A673 (cell line): ENCODE results near the gene MRPS14. TPM values are rescaled to one million over a fixed set of nuclear protein-coding genes. Genes with fewer than 3 reads are reported as not detected.

ENCODE experiments used
- BruUV-seq: library from RNA; stranded (reverse); fragments of 400-500 nt; replicated peaks from 2 replicates; lab custom pipeline; 2021; lab: Mats Ljungman, UMichigan
- CTCF ChIA-PET: fragments of 300-600 bp; sonication (Branson Sonifier 250); formaldehyde crosslinking; loops from one replicate; lab custom pipeline; 2022; ENCODE audit warnings: antibody characterized with exemption; lab: Charles Lee
- POLR2A ChIA-PET: fragments of 300-600 bp; sonication (Branson Sonifier 250); formaldehyde crosslinking; loops from one replicate; lab custom pipeline; 2022; ENCODE audit warnings: antibody characterized with exemption; ENCODE audit not compliant: low non-redundant PET; lab: Charles Lee
- DNase-seq: peaks from one replicate; pipeline ENCODE4 v3.0.0-alpha.2; 2015; ENCODE audit warnings: low spot score
- H3K27ac ChIP-seq: fragments of 200-600 bp; sonication (generic); 2 replicates; pipeline ENCODE4 v1.5.1; 2016; ENCODE audit warnings: mixed run types, low read depth, mild to moderate bottlenecking, mixed read lengths, antibody characterized with exemption, low read length; ENCODE audit not compliant: poor library complexity, severe bottlenecking
- H3K27me3 ChIP-seq: fragments of 200-600 bp; sonication (generic); replicated peaks from 2 replicates; pipeline ENCODE4 v1.6.1; 2017; ENCODE audit warnings: mixed run types, low read depth, mild to moderate bottlenecking, mixed read lengths, antibody characterized with exemption, low read length; ENCODE audit not compliant: insufficient read depth, poor library complexity
- H3K36me3 ChIP-seq: fragments of 200-600 bp; sonication (generic); 2 replicates; pipeline ENCODE4 v1.6.1; 2016; ENCODE audit warnings: mixed run types, mild to moderate bottlenecking, mixed read lengths, antibody characterized with exemption, low read length; ENCODE audit not compliant: insufficient read depth, poor library complexity, severe bottlenecking
- H3K4me1 ChIP-seq: fragments of 200-600 bp; sonication (generic); 2 replicates; pipeline ENCODE4 v1.6.1; 2017; ENCODE audit warnings: mixed run types, mild to moderate bottlenecking, mixed read lengths, antibody characterized with exemption, low read length; ENCODE audit not compliant: insufficient read depth, poor library complexity, severe bottlenecking
- H3K4me3 ChIP-seq: fragments of 200-600 bp; sonication (generic); 2 replicates; pipeline ENCODE4 v1.5.1; 2016; ENCODE audit warnings: low read depth, mixed run types, mild to moderate bottlenecking, mixed read lengths, low read length; ENCODE audit not compliant: poor library complexity, severe bottlenecking
- H3K9me3 ChIP-seq: fragments of 200-600 bp; sonication (generic); 2 replicates; pipeline ENCODE4 v1.6.1; 2016; ENCODE audit warnings: mixed run types, low read depth, mild to moderate bottlenecking, mixed read lengths, antibody characterized with exemption, low read length; ENCODE audit not compliant: poor library complexity, severe bottlenecking
- CTCF ChIP-seq: fragments of 300-800, 200-600 bp; sonication (generic); conservative IDR thresholded peaks from 2 replicates; pipeline ENCODE4 v1.5.1; 2017; ENCODE audit warnings: low read depth, mild to moderate bottlenecking, antibody characterized with exemption, low read length, moderate library complexity, mixed read lengths
- EZH2 ChIP-seq: fragments of 200-600 bp; sonication (generic); IDR thresholded peaks from 2 replicates; pipeline ENCODE4 v1.6.1; 2017; ENCODE audit warnings: borderline replicate concordance, low read depth, mild to moderate bottlenecking, mixed read lengths, antibody characterized with exemption, low read length; ENCODE audit not compliant: poor library complexity, severe bottlenecking
- intact Hi-C: fragments of 100-400 bp; cut with micrococcal nuclease; formaldehyde crosslinking; loops from one replicate; pipeline ENCODE4 v1.10.0; 2022; ENCODE audit not compliant: unreplicated experiment
- total RNA-seq: library from RNA; stranded (reverse); gene quantifications from 2 replicates; pipeline ENCODE4 v1.2.3, GENCODE V29; 2021

MRPS14 gene
- total RNA-seq, 1 experiment from 2014 or later = 40.1 TPM

DNA sequence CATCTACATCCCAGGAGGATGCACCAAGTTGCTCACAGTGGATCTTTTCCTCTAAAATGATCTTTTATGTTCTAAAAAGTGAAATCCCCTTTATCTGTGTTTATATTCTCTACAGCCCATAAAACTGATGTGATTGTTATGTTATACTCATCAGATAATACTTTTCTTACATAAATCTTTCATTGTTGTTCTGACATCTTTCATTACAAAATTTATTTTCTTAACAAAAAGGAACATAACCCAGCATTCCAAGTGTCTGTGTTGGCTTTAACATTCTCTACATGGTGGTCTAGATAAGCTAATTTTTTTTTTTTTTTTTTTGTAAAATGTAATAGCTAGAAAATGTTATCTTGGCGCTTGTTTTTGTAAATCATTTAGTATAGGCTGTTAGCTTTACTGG lies 31.8 kb downstream of the MRPS14 start:
- no peak for DNase-seq
- BruUV-seq = no TSS peak
- Histone ChIP-seq H3K36me3 (no peaks in the 10 kb centered on the region), H3K27me3 (no peaks in the 10 kb centered on the region), H3K27ac (no peak overlapping the region), H3K9me3 (no peaks in the 10 kb centered on the region), H3K4me3 (no peak overlapping the region), H3K4me1 (no peaks in the 10 kb centered on the region)
- CTCF ChIA-PET = no interaction called here
- POLR2A ChIA-PET = interaction anchor here (0.5 to 0.7 kb wide), 2 partner anchors 191 to 1135 kb away, joined by 3 to 6 read pairs; no protein-coding TSS in a partner anchor
- TF ChIP-seq CTCF (no peak), EZH2 (no peak)
- intact Hi-C loops = no loop called here

DNA sequence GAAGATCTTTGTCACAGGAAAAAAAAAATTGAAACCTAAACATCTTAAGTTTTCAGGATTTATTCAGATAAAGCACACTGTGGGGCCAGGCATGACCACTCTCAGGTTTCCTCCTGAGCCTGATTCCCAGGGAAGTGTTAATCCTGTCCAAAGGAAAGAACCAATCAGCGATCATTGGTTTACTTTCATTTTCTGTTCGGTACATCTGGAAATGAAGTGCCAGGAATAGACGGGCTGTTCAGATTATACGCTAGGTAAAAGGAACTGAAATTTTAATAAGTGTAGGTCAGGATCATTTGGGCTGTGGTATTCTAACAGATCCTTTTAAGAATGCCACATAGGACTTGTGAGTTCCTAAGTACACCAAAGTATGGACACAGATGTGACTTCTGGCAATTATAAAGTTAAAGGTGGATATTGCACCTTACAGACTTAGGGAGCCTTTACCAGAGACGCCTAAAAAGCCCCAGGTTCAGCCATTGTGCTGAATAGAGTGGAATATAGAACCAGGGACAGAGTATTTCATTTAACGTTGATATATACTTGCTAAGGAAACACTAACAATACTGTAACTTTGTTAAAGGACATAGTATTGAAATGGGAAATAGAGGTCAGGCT lies 32.7 kb downstream of the MRPS14 start:
- no peaks in the 10 kb centered on the region for H3K4me1 ChIP-seq
- intact Hi-C loops = no loop called here
- H3K36me3 ChIP-seq = no peaks in the 10 kb centered on the region
- peak overlapping the region; percentile 49 for H3K4me3 ChIP-seq
- DNase-seq = peak; percentile 76
- H3K27ac ChIP-seq = no peak overlapping the region
- no peak for TF ChIP-seq EZH2
- no peak for TF ChIP-seq CTCF
- no peaks in the 10 kb centered on the region for H3K27me3 ChIP-seq
- ChIA-PET POLR2A (no interaction called here), CTCF (no interaction called here)
- H3K9me3 ChIP-seq = no peaks in the 10 kb centered on the region
- BruUV-seq = TSS peak; percentile 80

DNA sequence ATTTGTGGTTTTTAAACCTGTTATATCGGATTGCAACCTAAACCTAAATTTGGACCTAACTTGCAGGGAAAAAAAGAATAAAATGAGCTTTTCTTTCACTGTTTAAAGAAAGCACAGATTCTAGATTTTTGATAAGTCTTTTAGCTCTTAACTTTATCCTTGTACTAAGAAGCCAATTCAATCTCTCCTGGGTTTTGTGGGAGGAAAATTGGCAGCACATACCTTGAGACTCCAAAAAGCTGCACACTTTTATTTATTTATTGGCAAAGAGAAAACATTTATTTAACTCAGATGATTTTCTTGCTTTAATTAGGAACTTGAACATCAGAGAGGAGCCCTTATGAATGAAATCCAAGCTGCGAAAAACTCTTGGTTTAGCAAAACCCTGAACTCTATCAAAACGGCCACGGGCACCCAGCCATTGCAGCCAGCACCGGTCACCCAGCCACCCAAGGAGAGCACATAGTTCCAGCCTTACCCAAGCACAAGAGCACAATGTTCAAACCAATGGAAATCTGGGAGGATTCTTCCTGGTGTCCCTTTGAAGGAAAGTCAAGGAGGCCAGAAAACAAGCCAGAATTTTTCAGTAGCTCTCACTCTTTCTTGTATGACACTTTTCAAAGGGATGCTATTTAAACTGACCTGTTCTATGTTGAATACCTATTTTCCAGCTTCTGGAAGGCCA lies 33.5 kb downstream of the MRPS14 start:
- TF ChIP-seq CTCF = no peak
- TF ChIP-seq EZH2 = no peak
- Histone ChIP-seq H3K36me3 (no peaks in the 10 kb centered on the region), H3K9me3 (no peaks in the 10 kb centered on the region), H3K27ac (no peak overlapping the region), H3K4me3 (no peak overlapping the region), H3K27me3 (no peaks in the 10 kb centered on the region), H3K4me1 (no peaks in the 10 kb centered on the region)
- POLR2A ChIA-PET = no interaction called here
- intact Hi-C loops = no loop called here
- CTCF ChIA-PET = no interaction called here
- BruUV-seq = no TSS peak
- DNase-seq = no peak
